OCI-LY1 (cell line): Measurements from ENCODE around the gene CMTR1.

ENCODE experiments used
- H2AFZ ChIP-seq: fragments of 200-600 bp; sonication (generic), shearing (Covaris generic); 2 replicates; pipeline ENCODE4 v1.6.0; 2014; ENCODE audit warnings: antibody characterized with exemption, mild to moderate bottlenecking, low read length
- H3F3A ChIP-seq: fragments of 200-600 bp; sonication (generic), shearing (Covaris generic); 2 replicates; pipeline ENCODE4 v1.6.0; 2014; ENCODE audit warnings: mild to moderate bottlenecking, antibody characterized with exemption, low read length, moderate library complexity; ENCODE audit not compliant: insufficient read depth
- H3K27ac ChIP-seq: fragments of 200-600 bp; sonication (generic); 2 replicates; pipeline ENCODE4 v1.5.1; 2014; ENCODE audit warnings: low read length, mixed run types, mild to moderate bottlenecking, low read depth; ENCODE audit not compliant: poor library complexity, severe bottlenecking
- H3K27me3 ChIP-seq: fragments of 200-600 bp; sonication (generic); 2 replicates; pipeline ENCODE4 v1.6.0; 2014; ENCODE audit warnings: antibody characterized with exemption, mild to moderate bottlenecking, low read length, moderate library complexity; ENCODE audit not compliant: insufficient read depth
- H3K36me3 ChIP-seq: fragments of 200-600 bp; sonication (generic); 2 replicates; pipeline ENCODE4 v1.6.1; 2014; ENCODE audit warnings: mild to moderate bottlenecking, antibody characterized with exemption, low read length, moderate library complexity, mixed read lengths; ENCODE audit not compliant: insufficient read depth
- H3K4me1 ChIP-seq: fragments of 200-600 bp; sonication (generic); 2 replicates; pipeline ENCODE4 v1.5.1; 2014; ENCODE audit warnings: mild to moderate bottlenecking, low read length, moderate library complexity; ENCODE audit not compliant: insufficient read depth, severe bottlenecking
- H3K4me2 ChIP-seq: fragments of 200-600 bp; sonication (generic), shearing (Covaris generic); 2 replicates; pipeline ENCODE4 v1.6.1; 2014; ENCODE audit warnings: low read length
- H3K4me3 ChIP-seq: fragments of 200-600 bp; sonication (generic); 2 replicates; pipeline ENCODE4 v1.5.1; 2014; ENCODE audit warnings: low read length, low read depth, mild to moderate bottlenecking, mixed read lengths; ENCODE audit not compliant: poor library complexity, severe bottlenecking
- H3K79me2 ChIP-seq: fragments of 200-600 bp; shearing (Covaris generic); 2 replicates; pipeline ENCODE4 v1.6.1; 2016; ENCODE audit warnings: mixed run types, low read length, mixed read lengths; ENCODE audit not compliant: insufficient read depth
- H3K9ac ChIP-seq: fragments of 200-600 bp; sonication (generic), shearing (Covaris generic); 2 replicates; pipeline ENCODE4 v1.6.1; 2014; ENCODE audit warnings: mild to moderate bottlenecking, low read length, mixed read lengths
- H3K9me2 ChIP-seq: fragments of 200-600 bp; sonication (generic), shearing (Covaris generic); 2 replicates; pipeline ENCODE4 v1.6.1; 2014; ENCODE audit warnings: low read depth, mild to moderate bottlenecking, low read length, mixed read lengths
- H3K9me3 ChIP-seq: fragments of 200-600 bp; shearing (Covaris generic); 2 replicates; pipeline ENCODE4 v1.6.1; 2014; ENCODE audit warnings: low read length, mixed read lengths
- H4K20me1 ChIP-seq: fragments of 200-600 bp; sonication (generic), shearing (Covaris generic); 2 replicates; pipeline ENCODE4 v1.6.0; 2016; ENCODE audit warnings: mild to moderate bottlenecking, low read length; ENCODE audit not compliant: insufficient read depth
- CTCF ChIP-seq: fragments of 200-600 bp; sonication (generic), shearing (Covaris generic); IDR thresholded peaks from 2 replicates; pipeline ENCODE4 v1.5.1; 2017; ENCODE audit warnings: mild to moderate bottlenecking, antibody characterized with exemption, low read length, moderate library complexity, mixed read lengths
- EZH2 ChIP-seq: fragments of 200-600 bp; sonication (generic), shearing (Covaris generic); IDR thresholded peaks from 2 replicates; pipeline ENCODE4 v1.8.0; 2017; ENCODE audit warnings: borderline replicate concordance, mixed run types, mild to moderate bottlenecking, antibody characterized with exemption, low read length, moderate library complexity, mixed read lengths

CMTR1 gene

GRCh38 chr6:37467718-37468117 lies 34.7 kb downstream of the CMTR1 start:
- H2AFZ ChIP-seq: no peak overlapping the region
- H3K4me3 ChIP-seq: no peak overlapping the region
- no peaks in the 10 kb centered on the region for H3K4me1 ChIP-seq
- no peak for TF ChIP-seq CTCF
- no peak for TF ChIP-seq EZH2
- H3K79me2 ChIP-seq: no peaks in the 10 kb centered on the region
- no peak overlapping the region for H3K27ac ChIP-seq
- H3K27me3 ChIP-seq: no peaks in the 10 kb centered on the region
- no peaks in the 10 kb centered on the region for H4K20me1 ChIP-seq
- H3F3A ChIP-seq: no peaks in the 10 kb centered on the region
- H3K9me2 ChIP-seq: no peaks in the 10 kb centered on the region
- no peak overlapping the region for H3K9ac ChIP-seq
- H3K36me3 ChIP-seq: peaks cover 75% of the 10 kb centered on the region
- no peak overlapping the region for H3K4me2 ChIP-seq
- H3K9me3 ChIP-seq: peaks cover 3% of the 10 kb centered on the region; the same call in 1 of the 2 replicates

GRCh38 chr6:37473364-37474095 lies 40.5 kb downstream of the CMTR1 start:
- Histone ChIP-seq H3F3A (no peaks in the 10 kb centered on the region), H2AFZ (no peak overlapping the region), H3K4me2 (no peak overlapping the region), H3K36me3 (peaks cover 74% of the 10 kb centered on the region), H3K9me2 (no peaks in the 10 kb centered on the region), H3K9me3 (no peaks in the 10 kb centered on the region), H4K20me1 (no peaks in the 10 kb centered on the region), H3K27me3 (no peaks in the 10 kb centered on the region), H3K27ac (no peak overlapping the region), H3K4me3 (no peak overlapping the region), H3K9ac (no peak overlapping the region), H3K79me2 (no peaks in the 10 kb centered on the region), H3K4me1 (no peaks in the 10 kb centered on the region)
- TF ChIP-seq EZH2 (no peak), CTCF (no peak)

- Histone ChIP-seq H4K20me1 (no peaks in the 10 kb centered on the region), H3K4me2 (no peak overlapping the region), H3K27me3 (no peaks in the 10 kb centered on the region), H3K9ac (no peak overlapping the region), H3K9me3 (no peaks in the 10 kb centered on the region), H3K4me3 (no peak overlapping the region), H3K4me1 (no peaks in the 10 kb centered on the region), H3K27ac (no peak overlapping the region), H3K36me3 (peaks cover 81% of the 10 kb centered on the region), H3F3A (no peaks in the 10 kb centered on the region), H3K79me2 (no peaks in the 10 kb centered on the region), H3K9me2 (no peaks in the 10 kb centered on the region), H2AFZ (no peak overlapping the region)
- TF ChIP-seq CTCF (no peak), EZH2 (no peak)
Observed at GRCh38 chr6:37474316-37474715, 41.3 kb downstream of the CMTR1 start.
